ENCODE data around the gene PVALB. TPM values are rescaled to one million over a fixed set of nuclear protein-coding genes. Genes with fewer than 3 reads are reported as not detected.

Gene PVALB
- polyA plus RNA-seq, 3 donors: 0.65 TPM; not detected in 2

DNA sequence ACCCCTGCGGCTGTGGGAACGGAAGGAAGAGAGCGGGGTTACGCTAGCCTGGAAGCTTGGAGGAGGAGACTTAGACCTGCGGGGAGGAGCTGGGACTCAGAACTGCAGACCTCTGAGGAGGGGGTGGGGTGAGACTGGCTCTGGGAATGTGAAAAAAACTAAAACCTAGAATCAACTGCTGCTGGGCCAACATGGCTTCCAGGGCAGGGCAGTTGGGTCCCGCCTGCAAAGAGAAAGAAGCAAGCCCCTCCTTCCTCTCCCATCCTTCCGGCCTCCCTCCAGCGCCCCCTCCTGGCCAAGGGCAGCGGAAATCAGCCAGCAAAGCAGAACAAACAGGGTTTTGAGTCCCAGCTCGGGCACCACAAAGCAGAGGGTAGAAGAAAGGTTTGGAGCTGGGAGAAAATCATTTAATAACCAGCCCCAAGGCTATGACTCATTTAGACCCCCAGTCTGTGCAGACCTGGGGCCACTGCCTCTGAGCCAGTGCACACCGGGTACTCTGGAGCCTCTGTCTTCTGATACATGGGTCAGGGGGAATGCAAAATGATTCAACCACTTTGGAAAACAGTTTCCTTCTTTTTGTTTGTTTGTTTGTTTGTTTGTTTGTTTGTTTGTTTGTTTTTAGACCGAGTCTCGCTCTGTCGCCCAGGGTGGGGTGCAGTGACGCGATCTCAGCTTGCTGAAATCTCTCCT is 36.7 kb upstream of the PVALB start:
- peaks cover 32 to 40% of the 10 kb centered on the region in 2 donors for H3K4me1 ChIP-seq (ENCODE audit: control insufficient read depth in 1 of 2, insufficient read depth in 2 of 2, low read length in 2 of 2)
- H3K4me2 ChIP-seq (replicated peaks; ENCODE audit: extremely low read depth, low read length, poor library complexity, severe bottlenecking): peak overlapping the region; percentile 68
- Mint-ChIP-seq H3K9me3 (peaks cover 0 to 10% (median 7%) of the 10 kb centered on the region in 7 donors), H3K4me3 (peak overlapping the region; percentile 76 to 91), H3K36me3 (no peaks in the 10 kb centered on the region), H3K27me3 (ENCODE audit: low read depth in 3 of 3) (peaks cover 17 to 28% (median 18%) of the 10 kb centered on the region in 3 donors), H3K27ac (peak overlapping the region; percentile 73 to 91 (median 83)), H3K4me1 (peaks cover 33% of the 10 kb centered on the region)
- peaks cover 0 to 17% of the 10 kb centered on the region in 2 donors for H3K27me3 ChIP-seq (ENCODE audit: control insufficient read depth in 2 of 2, insufficient read depth in 2 of 2, low read length in 2 of 2)
- intact Hi-C loops (cut with micrococcal nuclease): loop anchor here in 1 of 2 donors (10.0 kb wide), 1 partner anchor 309 kb away; no protein-coding TSS in a partner anchor
- no peaks in the 10 kb centered on the region for H3K79me2 ChIP-seq (ENCODE audit: insufficient read depth, low read length)
- DNase-seq: peak; percentile 76 to 85 (median 85)
- no peaks in the 10 kb centered on the region for H4K20me1 ChIP-seq (ENCODE audit: insufficient read depth, low read length)
- peaks cover 0 to 3% of the 10 kb centered on the region in 2 donors for H3K9me3 ChIP-seq (replicated peaks in 1 of 2; ENCODE audit: control insufficient read depth in 1 of 2, insufficient read depth in 1 of 2, low read length in 2 of 2)
- H3K4me3 ChIP-seq (replicated peaks in 1 of 3; ENCODE audit: low read depth in 2 of 3, low read length in 3 of 3): peak overlapping the region; percentile 14 to 69 (median 28)
- 33% methylated on average over 6 of the region's 16 CpGs for WGBS (ENCODE audit: insufficient coverage)
- TF ChIP-seq, protein P1, sequence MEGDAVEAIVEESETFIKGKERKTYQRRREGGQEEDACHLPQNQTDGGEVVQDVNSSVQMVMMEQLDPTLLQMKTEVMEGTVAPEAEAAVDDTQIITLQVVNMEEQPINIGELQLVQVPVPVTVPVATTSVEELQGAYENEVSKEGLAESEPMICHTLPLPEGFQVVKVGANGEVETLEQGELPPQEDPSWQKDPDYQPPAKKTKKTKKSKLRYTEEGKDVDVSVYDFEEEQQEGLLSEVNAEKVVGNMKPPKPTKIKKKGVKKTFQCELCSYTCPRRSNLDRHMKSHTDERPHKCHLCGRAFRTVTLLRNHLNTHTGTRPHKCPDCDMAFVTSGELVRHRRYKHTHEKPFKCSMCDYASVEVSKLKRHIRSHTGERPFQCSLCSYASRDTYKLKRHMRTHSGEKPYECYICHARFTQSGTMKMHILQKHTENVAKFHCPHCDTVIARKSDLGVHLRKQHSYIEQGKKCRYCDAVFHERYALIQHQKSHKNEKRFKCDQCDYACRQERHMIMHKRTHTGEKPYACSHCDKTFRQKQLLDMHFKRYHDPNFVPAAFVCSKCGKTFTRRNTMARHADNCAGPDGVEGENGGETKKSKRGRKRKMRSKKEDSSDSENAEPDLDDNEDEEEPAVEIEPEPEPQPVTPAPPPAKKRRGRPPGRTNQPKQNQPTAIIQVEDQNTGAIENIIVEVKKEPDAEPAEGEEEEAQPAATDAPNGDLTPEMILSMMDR (IDR thresholded peaks at IDR 0.05): peak; percentile 87
- peak overlapping the region; percentile 50 for H3K9ac ChIP-seq (ENCODE audit: insufficient read depth, low read length, poor library complexity, severe bottlenecking)
- H3K36me3 ChIP-seq (replicated peaks in 1 of 2; ENCODE audit: control insufficient read depth in 1 of 2, insufficient read depth in 2 of 2, low read length in 2 of 2): no peaks in the 10 kb centered on the region
- H2AFZ ChIP-seq (ENCODE audit: insufficient read depth, low read depth, low read length, poor library complexity, severe bottlenecking): peak overlapping the region; percentile 89
- peak overlapping the region; percentile 48 to 71 for H3K27ac ChIP-seq (ENCODE audit: low read depth in 1 of 2, low read length in 2 of 2)

DNA sequence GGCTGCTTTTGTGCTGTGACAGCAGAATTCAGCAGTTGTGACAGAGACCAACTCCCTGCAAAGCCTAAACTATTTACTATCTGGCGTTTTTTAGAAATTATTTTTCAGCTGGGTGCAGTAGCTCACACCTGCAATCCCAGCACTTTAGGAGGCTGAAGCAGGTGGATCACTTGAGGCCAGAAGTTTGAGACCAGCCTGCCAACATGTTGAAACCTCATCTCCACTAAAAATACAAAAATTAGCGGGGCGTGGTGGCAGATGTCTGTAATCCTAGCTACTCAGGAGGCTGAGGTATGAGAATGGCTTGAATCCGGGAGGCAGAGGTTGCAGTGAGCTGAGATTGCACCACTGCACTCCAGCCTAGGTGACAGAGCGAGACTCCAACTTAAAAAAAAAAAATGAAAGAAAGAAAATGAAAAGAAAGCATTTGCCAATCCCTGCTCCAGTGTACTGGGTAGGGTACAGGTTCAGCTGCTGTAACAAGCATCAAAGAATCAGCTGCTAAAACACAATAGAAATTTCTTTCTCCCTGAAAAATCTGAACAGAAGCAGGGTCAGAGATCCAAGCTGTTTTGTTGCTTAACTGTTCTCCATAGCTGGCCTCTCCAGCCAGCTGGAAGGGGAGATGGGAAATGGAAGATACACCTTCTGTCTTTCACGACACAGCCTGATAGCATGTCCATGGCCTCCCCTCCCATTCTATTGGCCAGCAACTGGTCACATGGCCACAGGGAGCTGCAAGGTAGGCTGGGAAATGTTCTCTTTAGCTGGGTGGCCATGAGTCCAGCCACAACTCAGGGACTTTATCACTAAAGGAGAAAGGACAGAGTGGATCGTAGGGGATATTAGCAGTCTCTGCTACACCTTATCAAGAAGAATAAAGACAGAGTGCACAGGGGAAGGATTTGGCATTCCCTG is 35.5 kb upstream of the PVALB start:
- Histone ChIP-seq H3K4me2 (replicated peaks; ENCODE audit: extremely low read depth, low read length, poor library complexity, severe bottlenecking) (no peak overlapping the region), H3K4me3 (replicated peaks in 1 of 3; ENCODE audit: low read depth in 2 of 3, low read length in 3 of 3) (no peak overlapping the region), H3K4me1 (ENCODE audit: control insufficient read depth in 1 of 2, insufficient read depth in 2 of 2, low read length in 2 of 2) (peaks cover 25 to 29% of the 10 kb centered on the region in 2 donors), H4K20me1 (ENCODE audit: insufficient read depth, low read length) (no peaks in the 10 kb centered on the region), H3K27ac (ENCODE audit: low read depth in 1 of 2, low read length in 2 of 2) (no peak overlapping the region), H3K9me3 (replicated peaks in 1 of 2; ENCODE audit: control insufficient read depth in 1 of 2, insufficient read depth in 1 of 2, low read length in 2 of 2) (peaks cover 0 to 3% of the 10 kb centered on the region in 2 donors), H3K79me2 (ENCODE audit: insufficient read depth, low read length) (no peaks in the 10 kb centered on the region), H2AFZ (ENCODE audit: insufficient read depth, low read depth, low read length, poor library complexity, severe bottlenecking) (no peak overlapping the region), H3K9ac (ENCODE audit: insufficient read depth, low read length, poor library complexity, severe bottlenecking) (no peak overlapping the region), H3K27me3 (ENCODE audit: control insufficient read depth in 2 of 2, insufficient read depth in 2 of 2, low read length in 2 of 2) (peaks cover 0 to 24% of the 10 kb centered on the region in 2 donors), H3K36me3 (replicated peaks in 1 of 2; ENCODE audit: control insufficient read depth in 1 of 2, insufficient read depth in 2 of 2, low read length in 2 of 2) (no peaks in the 10 kb centered on the region)
- DNase-seq: no peak
- intact Hi-C loops (cut with micrococcal nuclease): loop anchor here in 1 of 2 donors (10.0 kb wide), 1 partner anchor 308 kb away; no protein-coding TSS in a partner anchor
- TF ChIP-seq, protein P1 (IDR thresholded peaks at IDR 0.05): no peak
- H3K4me1 Mint-ChIP-seq: peaks cover 20% of the 10 kb centered on the region
- no peak overlapping the region for H3K4me3 Mint-ChIP-seq
- no peaks in the 10 kb centered on the region for H3K36me3 Mint-ChIP-seq
- H3K27me3 Mint-ChIP-seq (ENCODE audit: low read depth in 3 of 3): peaks cover 18 to 32% (median 21%) of the 10 kb centered on the region in 3 donors
- WGBS (ENCODE audit: insufficient coverage): no CpG with 5 or more reads among the region's 7 CpGs
- peaks cover 0 to 10% (median 7%) of the 10 kb centered on the region in 7 donors for H3K9me3 Mint-ChIP-seq
- H3K27ac Mint-ChIP-seq: peak overlapping the region in 2 of 7 donors; percentile 12 to 77

Data from CD14-positive monocyte (primary cell).